ENCODE data around the gene RNFT2.

DNA sequence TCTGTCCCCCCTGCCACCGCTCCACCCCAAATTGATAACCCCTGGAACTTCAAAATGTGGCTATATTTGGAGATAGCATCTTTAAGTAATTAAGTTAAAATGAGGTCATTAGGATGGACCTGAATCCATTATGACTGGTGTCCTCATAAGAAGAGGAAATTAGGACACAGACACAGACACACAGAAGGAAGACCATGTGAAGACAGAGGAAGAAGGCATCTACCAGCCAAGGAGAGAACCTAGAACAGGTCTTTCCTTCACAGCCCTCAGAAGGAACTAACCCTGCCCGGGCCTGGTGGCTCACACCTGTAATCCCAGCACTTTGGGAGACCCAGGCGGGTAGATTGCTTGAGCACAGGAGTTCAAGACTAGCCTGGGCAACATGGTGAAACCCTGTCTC, 146.8 kb downstream of the RNFT2 start:
- TF ChIP-seq ZNF768 (tag by site-specific recombination; IDR thresholded peaks at IDR 0.05) = no peak
- TF ChIP-seq, protein P1, sequence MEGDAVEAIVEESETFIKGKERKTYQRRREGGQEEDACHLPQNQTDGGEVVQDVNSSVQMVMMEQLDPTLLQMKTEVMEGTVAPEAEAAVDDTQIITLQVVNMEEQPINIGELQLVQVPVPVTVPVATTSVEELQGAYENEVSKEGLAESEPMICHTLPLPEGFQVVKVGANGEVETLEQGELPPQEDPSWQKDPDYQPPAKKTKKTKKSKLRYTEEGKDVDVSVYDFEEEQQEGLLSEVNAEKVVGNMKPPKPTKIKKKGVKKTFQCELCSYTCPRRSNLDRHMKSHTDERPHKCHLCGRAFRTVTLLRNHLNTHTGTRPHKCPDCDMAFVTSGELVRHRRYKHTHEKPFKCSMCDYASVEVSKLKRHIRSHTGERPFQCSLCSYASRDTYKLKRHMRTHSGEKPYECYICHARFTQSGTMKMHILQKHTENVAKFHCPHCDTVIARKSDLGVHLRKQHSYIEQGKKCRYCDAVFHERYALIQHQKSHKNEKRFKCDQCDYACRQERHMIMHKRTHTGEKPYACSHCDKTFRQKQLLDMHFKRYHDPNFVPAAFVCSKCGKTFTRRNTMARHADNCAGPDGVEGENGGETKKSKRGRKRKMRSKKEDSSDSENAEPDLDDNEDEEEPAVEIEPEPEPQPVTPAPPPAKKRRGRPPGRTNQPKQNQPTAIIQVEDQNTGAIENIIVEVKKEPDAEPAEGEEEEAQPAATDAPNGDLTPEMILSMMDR (tag by site-specific recombination; IDR thresholded peaks at IDR 0.05) = no peak
- TF ChIP-seq, protein P2, sequence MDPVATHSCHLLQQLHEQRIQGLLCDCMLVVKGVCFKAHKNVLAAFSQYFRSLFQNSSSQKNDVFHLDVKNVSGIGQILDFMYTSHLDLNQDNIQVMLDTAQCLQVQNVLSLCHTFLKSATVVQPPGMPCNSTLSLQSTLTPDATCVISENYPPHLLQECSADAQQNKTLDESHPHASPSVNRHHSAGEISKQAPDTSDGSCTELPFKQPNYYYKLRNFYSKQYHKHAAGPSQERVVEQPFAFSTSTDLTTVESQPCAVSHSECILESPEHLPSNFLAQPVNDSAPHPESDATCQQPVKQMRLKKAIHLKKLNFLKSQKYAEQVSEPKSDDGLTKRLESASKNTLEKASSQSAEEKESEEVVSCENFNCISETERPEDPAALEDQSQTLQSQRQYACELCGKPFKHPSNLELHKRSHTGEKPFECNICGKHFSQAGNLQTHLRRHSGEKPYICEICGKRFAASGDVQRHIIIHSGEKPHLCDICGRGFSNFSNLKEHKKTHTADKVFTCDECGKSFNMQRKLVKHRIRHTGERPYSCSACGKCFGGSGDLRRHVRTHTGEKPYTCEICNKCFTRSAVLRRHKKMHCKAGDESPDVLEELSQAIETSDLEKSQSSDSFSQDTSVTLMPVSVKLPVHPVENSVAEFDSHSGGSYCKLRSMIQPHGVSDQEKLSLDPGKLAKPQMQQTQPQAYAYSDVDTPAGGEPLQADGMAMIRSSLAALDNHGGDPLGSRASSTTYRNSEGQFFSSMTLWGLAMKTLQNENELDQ (tag by site-specific recombination; IDR thresholded peaks at IDR 0.05; ENCODE audit: low read depth) = no peak
